Epithelial cell of esophagus (primary cell): ENCODE measurements around the gene DEGS2.

Source experiments
- DNase-seq: peaks from one replicate; pipeline ENCODE4 v3.0.0; 2010; ENCODE audit warnings: low read depth
- H3K4me3 ChIP-seq: 2 replicates; pipeline ENCODE4 v1.5.1; 2011; ENCODE audit warnings: mild to moderate bottlenecking, low read length, control low read depth
- TF ChIP-seq, protein P1 (sequence below): IDR thresholded peaks from 2 replicates; pipeline ENCODE4 v1.5.1; 2011; ENCODE audit warnings: low read depth, mild to moderate bottlenecking, low read length, control low read depth, inconsistent platforms; ENCODE audit not compliant: insufficient read depth; ENCODE audit errors: missing control alignments

DEGS2 gene

DNA sequence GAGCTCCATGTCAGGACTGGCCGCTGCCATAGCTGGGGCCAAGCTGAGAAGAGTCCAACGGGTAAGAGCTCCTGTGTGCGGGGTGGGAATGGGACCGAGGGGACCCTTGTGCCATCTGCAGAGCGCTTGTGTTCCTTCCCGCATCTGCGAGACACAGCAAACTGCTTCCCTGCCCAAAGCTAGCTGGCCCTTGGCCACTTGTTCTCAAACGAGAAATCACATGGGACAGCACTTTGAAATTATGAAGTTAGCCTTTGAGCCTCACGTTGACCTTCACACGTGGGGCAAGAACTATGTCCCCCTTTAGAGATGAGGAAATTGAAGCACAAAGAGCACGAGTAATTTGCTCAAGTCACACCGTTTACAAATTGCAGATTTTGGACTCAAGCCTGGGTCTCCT lies 30.8 kb downstream of the DEGS2 start:
- TF ChIP-seq, protein P1, sequence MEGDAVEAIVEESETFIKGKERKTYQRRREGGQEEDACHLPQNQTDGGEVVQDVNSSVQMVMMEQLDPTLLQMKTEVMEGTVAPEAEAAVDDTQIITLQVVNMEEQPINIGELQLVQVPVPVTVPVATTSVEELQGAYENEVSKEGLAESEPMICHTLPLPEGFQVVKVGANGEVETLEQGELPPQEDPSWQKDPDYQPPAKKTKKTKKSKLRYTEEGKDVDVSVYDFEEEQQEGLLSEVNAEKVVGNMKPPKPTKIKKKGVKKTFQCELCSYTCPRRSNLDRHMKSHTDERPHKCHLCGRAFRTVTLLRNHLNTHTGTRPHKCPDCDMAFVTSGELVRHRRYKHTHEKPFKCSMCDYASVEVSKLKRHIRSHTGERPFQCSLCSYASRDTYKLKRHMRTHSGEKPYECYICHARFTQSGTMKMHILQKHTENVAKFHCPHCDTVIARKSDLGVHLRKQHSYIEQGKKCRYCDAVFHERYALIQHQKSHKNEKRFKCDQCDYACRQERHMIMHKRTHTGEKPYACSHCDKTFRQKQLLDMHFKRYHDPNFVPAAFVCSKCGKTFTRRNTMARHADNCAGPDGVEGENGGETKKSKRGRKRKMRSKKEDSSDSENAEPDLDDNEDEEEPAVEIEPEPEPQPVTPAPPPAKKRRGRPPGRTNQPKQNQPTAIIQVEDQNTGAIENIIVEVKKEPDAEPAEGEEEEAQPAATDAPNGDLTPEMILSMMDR, result no peak
- no peak for DNase-seq
- H3K4me3 ChIP-seq, result no peak overlapping the region

DNA sequence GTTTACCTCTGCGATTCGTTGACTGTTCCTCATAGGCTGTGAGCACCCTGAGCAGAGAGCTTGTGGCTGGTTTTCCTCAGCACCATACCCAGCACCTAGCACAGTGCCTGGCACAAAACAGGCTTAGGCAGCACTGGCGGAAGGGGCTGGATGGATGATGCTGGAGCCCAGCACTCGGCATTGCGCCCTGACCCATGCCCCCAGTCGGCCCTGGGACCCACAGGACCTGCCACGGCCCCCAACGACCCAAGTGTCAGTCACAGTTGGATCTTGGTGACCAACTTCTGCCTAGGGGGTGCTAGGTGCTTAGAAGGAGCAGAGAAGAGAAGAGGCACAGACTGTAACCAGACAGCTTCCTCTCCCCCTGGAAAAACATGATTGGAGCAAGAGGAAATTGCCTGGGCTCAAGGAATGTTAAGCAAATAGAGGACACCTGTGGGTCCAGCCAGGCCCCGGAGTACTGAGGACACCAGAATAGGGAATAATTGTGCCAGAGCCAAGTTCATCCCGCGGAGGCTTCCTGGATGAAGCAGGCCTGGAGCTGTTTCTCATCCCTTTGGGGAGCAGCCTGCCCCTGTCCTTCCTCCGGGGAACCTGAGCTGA lies 31.5 kb downstream of the DEGS2 start:
- TF ChIP-seq, protein P1, result no peak
- H3K4me3 ChIP-seq, result no peak overlapping the region
- no peak for DNase-seq

DNA sequence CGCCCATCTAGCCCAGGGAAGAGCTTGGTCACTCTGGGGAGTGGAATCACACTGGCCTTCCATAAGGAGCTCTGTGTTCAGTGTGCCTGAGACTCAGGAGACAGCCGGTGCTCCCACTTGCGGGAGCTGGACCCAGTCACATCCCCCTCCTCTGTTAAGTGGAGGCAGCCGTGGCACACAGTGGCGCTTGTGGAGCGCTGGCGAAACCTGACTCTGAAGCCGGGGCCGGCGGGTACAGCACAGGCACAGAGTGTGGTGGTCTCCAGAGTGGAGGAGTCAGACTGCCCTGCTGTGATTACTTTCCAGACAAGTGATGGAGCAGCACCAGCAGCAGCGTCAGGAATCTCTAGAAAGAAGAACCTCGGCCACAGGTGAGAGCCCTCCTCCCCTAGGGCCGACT lies 33.0 kb downstream of the DEGS2 start:
- TF ChIP-seq, protein P1, result no peak
- DNase-seq, result no peak

DNA sequence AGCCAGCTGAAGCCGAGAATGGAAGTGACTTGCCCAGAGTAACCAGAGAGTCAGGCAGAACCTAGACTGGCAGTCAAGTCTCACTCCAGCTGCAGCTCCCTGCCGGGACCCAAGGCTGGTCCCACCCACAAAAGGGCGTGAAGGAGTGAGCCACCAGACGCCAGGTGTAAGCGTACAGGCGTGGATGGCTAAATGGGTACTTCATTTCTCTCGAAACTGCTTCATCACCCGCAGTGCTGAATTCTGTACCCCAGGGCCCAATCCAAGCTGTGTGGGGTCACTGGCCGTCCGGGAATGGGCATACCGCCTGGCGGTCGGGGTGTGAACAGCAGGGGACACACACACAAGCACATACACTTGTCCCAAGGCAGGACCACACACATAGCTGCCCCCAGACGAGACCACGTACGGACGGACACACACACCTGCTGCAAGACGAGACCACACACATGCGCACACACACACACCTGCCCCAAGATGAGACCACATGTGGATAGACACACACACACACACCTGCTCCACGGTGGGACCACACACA lies 34.8 kb downstream of the DEGS2 start:
- TF ChIP-seq, protein P1, result no peak
- DNase-seq, result no peak
- no peak overlapping the region for H3K4me3 ChIP-seq

More for the DNA sequence above, 33.0 kb downstream of the DEGS2 start:
- H3K4me3 ChIP-seq, result no peak overlapping the region

DNA sequence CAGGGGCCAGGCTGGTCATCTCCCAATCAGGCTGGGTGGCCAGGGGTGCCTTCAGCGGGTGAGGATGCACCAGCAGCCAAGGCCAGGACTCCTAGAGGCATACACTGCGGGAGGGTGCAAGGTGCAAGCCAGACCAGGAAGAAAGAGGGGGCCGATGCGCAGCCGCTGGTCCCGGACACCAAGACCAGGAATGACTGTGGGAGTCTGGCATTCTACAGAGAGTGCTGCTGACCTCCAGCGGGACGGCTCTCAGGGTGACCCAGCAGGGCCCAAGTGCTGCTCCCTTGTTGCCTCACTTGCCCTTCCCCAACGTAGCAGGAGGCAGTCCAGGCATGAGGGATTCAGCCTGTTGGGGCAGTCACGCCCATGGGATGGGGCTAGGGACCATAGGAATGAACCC lies 35.8 kb downstream of the DEGS2 start:
- TF ChIP-seq, protein P1, result no peak
- DNase-seq, result no peak
- H3K4me3 ChIP-seq, result no peak overlapping the region

DNA sequence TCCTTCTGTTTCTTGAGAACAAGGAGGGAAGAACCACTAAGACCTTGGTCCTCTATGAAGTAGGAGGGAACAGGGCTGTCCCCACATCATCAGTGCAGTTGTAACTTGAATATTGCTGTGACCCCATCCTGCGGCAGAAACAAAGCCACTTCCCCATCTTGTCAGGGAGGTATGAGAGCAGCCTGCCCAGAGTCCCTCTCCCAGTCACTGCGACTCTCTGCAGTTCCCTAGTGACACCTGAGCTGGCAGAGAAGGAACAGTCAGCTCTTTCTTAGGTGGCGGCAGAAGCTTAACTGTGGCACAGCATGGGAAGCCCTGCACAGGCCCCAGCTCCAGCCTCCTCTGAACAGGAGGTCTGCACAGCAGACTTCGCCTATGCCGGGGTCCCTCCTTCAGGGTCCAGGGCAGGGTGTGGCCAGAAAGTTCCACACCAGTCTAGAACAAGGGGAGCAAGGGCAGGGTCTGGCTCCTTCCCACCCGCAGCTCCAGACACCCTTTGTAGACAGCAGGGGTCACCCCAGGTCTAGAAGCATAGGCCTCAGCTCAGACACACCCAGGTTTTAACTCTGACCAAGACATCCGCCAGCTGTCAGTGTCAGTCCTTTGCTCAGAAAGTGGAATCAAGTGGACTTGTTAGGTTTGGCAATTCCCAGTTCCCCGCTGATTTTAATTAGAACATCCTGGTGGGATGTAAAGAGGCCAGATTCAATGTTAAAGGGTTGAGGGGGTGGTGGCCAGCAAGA lies 36.8 kb downstream of the DEGS2 start:
- TF ChIP-seq, protein P1, result no peak
- DNase-seq, result no peak
- H3K4me3 ChIP-seq, result no peak overlapping the region
